ELF-1 (cell line): Measurements from ENCODE around the gene PTPRN2.

Source experiments
- DNase-seq: peaks from one replicate; pipeline ENCODE4 v3.0.0-alpha.2; 2016; ENCODE audit warnings: low read depth, low spot score

The PTPRN2 gene

DNA sequence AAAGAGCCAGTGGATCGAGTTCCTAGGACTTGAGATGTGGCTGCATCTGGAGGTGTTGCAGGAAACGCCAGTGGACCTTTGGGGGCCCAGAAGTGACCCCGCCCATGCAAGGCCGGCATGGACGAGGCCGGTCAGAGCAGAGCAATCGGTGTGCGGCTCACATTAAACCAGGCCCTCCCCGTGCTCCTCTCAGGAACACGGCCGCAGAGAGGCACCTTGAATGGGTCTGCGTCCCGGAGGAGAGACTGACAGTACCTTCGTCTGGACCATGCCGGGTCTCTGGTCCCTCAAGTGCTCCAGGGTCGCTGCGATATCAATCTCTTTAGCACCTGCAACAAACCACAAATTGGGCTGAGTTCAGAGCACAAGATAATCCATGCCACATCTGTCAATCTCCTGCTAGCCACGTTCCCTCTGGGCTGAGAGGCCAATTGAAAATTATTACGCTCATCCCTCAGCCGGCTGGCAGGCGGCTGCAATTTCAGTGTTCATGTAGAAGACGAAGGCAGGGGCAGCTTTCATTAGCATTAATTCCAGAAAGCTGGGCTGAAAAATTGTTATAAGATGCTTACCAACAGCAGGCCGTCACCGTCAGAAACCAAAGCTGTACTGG, 1038.8 kb downstream of the PTPRN2 start:
- DNase-seq = no peak

DNA sequence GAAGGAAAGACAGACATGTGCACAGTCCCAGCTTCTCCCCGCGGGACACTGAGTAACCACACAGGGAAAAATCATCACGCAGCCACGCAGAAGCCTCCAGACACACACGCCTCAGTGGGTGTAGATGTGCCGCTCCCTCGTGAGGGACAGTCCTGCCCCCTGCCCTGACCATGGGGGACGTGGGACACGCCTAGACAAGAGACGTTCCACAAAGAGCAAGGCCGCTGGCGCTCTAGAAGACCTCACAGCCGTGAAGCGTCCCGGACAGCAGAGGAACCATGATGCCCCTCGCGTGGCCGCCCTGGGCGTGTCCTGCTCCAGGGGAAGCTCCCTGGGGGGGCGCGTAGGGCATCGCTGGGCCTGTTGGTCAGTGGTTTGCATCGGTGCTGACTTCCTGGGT, 1040.0 kb downstream of the PTPRN2 start:
- DNase-seq = no peak

DNA sequence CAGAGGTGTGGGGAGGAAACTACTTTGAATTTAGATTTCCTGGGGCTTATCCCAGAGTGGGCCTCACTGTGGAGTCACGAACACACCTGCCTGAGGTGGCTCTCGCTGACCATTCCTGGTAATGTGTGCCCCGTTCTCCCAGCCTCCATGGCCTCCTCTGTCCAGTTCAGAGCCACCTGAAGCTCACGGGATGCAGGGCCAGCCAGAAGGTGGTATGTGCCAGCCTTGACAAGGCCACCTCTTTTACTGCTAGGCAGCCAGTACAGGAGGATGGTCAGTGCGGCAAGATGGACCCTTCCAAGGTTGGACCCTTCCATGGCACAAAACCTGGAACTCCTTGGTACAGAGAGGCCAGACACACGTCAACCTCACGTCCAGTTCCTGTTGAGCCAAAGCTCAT, 1040.5 kb downstream of the PTPRN2 start:
- DNase-seq = no peak

DNA sequence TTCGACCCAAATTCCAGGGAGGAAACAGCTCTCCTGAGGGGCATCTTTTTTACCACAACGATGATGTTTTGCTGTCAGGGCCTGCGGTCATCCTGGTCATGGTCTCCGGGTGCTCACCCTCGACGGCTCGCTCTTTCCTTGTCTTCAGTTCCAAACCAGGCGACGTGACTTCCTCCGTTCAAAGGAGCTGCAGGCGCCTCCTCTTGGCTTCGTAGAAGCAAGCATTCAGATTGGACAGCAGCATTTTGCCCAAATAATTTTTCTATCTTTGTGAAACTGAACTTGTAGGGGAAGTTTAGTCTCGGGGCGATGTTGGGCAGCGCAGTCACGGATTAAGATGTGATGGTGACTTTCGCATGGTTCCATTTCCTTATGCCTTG, 1042.0 kb downstream of the PTPRN2 start:
- no peak for DNase-seq

DNA sequence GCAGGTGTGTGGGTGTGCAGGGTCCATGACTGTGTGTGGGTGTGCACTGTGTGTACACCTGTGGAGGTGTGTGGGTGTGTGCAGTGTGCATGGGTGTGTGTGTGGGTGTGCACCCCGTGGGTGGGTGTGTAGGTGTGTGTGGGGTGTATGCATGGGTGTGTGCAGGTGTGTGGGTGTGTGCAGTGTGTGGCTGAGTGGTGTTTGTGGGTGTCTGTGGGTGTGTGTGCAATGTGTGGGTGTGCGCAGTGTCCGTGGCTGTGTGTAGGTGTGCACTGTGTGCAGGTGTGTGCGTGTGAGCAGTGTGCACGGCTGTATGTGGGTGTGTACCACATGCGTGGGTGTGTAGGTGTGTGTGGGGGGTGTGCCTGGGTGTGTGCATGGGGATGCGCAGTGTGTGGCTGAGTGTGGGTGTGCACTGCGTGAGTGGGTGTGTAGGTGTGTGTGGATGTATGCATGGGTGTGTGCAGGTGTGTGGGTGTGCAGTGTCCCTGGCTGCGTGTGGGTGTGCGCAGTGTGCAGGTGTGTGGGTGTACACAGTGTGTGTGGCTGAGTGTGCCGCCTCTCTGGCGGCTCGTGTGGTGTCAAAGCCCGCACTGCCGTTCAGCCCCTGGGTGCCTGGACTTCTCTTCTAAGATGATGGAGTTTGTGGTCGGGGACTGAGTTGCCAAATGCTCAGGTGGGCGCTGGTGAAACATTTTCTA, 1042.5 kb downstream of the PTPRN2 start:
- no peak for DNase-seq

DNA sequence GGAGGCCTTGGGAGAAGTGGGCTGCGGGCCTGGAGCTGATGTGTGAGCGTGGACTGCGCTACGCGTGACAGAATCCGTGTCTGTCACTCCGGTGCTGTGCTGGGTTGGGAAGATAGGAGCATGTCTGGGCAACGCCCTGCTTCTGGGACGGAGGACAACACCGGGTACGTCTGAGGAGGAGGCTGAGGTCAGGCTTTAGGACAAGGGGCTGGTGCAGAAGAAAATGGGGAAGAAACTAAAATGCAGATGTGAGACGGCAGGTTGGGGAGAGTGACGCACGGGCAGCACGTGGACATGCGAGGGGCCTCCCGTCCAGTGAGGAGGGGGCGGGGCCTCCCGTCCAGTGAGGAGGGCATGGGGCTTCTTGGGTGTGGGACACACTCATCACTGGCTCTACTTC, 1043.4 kb downstream of the PTPRN2 start:
- no peak for DNase-seq

DNA sequence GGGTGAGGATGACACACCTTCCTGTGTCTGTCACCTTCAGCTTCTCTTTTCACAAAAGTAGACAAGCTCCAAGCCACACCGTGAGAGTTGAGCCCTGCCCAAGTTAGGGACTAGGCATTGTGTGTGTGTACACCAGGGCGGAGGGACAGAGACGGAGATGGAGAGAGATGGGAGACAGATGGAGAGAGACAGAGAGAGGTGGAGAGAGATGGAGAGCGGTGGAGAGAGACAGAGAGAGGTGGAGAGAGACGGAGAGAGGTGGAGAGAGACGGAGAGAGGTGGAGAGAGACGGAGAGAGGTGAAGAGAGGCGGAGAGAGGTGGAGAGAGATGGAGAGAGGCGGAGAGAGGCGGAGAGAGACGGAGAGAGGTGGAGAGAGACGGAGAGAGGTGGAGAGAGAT, 1043.8 kb downstream of the PTPRN2 start:
- no peak for DNase-seq

DNA sequence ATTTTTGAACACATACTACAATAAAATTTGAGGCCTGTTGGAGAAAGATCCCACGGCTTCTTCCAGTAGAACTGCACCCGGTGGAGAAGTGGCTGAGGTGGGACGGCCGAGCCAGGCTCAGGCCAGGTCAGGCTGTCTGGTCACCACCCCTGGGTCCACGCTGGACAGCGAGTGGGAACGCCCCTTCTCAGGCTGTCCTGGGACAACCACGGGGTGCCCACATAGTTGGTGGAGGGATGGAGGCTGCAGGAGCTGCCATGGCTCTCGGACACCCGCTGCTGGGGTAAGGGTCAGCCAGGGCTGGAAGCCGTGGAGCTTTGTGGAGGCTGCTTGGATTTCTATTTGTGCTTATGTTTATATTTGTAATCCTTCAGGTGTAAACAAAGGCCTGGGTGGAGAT, 1044.3 kb downstream of the PTPRN2 start:
- DNase-seq = no peak

DNA sequence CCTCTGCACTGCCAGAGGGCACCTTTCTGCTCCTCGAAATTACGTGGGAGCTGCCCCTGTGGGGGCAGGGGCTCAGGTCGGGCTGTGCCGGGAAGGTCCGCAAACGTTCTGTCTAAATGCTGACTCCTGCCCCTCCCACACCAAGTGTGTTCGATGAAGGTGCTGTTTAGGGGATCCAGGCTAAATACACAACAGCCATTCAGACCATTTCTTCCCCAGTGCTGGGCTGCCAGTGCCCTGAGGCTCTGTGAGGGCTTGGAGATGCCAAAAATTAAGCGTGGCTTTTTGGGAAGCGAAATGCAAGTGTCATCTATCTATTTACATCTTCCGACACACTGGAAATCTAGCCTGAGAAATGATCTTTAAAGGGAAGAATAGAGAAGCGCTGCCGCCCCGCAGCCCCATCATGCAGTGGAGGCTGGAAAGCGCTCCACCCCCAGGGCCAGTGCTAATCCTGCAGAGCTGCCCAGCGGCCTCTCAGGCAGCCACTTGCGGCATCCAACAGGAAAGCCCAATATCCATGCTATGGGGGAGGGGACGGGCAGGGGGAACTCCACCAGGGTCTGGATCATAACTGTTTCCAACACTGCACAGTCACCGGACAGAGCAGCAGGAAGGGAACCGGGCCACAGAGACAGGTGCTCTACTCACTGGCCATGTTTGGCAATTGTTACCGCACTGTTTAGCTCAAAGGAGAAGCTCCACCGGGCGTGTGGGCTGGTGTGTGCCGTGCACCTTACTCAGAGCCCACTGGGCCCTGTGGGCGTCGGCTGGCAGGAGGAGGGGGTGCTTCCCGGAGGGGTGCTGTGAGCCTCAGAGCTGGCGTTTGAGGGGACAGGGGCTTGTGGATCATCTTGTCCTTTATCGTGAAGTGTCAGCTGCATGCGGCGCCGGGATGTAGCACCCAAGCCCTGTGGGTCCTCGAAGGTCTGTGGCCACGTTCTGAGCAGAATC, 1045.3 kb downstream of the PTPRN2 start:
- DNase-seq = no peak

DNA sequence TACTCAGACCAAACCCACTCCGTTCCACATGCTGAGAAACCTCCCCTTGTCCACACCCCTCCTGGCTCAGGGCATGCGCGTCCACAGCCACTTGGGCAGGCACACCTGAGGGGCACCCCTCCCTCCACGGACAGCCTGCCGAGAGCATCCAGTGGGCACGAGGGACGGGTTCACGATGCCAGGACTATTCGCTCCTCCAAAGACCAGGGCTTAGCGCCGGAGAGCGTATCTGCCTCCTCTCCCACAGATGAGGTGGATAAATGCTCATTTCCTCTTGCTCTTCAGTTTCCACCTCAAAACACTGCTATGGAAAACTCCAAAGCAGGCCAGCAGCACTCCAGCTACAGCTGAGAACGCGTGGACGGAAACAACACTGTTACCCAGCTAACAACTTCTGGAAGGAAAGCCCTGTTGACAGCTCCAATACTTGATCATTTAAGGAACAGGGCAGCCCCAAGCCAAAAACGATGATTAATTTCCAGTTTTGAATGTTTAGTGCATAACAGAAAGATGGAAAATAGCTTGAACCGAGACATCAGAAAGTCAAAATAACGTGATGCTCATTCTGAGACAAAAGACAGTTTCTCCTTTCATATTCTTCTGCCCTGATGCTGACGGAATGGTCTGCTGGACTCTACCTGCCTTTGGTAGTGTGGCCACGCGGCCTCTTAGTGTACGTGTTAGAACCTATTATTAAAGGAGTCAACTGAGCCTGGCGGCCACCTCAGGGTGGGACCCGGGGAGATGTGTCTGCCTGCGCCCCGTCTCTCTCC, 1046.1 kb downstream of the PTPRN2 start:
- no peak for DNase-seq

DNA sequence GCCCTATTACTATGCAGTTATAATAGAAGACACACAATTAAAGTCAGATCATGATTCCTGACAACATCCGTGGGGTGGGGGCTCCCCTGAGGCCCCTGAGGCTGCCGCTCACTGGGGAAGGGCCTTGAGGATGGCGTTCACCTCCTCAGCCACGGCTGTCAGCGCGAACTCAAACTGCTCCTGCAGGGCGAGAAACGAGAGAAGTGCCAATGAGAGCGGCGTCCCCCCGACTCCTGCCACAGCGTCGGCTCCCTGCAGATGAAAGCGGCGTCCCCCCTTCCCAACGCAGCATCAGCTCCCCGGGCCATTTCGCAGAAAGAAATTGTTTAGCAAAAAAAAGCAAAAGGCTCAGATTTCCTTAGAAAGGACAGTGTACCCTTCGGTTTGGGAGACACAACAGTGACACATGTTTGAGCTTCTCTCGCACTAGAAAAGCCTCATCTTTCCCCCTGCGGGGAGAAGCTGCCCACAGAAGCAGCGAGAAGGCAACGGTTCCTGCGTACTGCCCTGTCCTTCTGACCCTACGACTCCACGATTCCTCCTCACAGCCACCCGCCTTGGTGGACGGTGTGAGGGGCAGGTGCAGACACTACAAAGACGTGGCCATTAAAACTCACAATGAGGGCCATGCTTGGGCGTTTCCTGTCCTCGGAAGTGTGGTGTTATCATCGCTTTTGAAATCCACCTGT, 1046.9 kb downstream of the PTPRN2 start:
- DNase-seq = no peak

DNA sequence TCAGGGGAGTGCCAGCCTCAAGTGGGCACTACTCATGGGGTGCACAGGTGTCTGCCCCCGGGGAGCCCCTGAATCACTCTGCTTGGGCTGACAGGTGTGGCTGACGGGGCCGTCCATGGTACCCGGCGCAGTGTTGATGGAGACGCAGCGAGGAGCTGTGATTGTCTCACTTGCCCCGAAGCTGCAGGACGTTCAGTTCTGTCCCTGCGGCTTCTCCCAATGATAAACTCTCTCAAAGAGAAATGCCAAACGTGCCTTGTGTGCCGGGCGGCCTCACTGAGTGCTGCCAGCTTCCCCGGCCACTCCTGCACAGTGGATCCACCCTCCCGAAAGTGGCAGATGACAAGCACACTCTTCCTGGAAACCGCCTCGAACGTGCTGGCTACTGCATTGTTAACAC, 1047.6 kb downstream of the PTPRN2 start:
- DNase-seq = no peak

DNA sequence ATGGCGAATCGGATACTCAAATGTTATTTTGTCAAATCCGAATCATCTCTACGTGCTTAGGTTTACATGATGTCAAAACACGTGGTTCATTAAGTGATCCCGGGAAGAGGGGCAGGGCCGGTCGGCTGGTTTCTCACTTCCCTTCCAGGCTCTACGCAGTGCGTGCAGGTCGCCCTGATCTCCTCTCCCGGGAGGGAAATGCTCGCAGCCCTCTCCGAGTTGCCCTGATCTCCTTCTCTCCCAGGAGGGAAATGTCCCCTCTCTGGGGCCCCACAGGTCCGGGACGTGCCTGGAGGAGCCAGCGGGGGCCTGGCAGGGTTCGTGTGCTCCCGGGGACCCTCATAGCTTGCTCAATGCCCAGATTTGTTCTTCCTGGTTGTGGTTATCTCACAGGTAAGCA, 1048.1 kb downstream of the PTPRN2 start:
- DNase-seq = no peak

DNA sequence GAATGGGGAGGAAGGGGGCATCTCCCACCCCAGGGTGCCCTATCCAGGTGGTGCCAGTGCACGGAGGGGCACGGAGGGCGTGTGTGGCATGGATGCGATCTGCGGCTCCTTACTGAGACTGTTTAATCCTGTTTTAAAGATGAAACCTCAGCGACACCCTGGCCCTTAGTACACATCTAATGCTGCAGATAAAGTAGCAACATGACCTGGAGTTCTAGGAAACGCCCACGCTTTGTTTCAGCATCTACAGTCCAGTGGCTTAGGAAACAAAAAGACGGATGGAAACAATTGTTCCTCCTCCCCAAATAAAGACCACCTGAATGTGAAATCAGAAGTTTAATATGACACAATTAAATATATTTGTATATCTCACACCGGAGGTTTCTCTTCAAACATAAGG, 1048.9 kb downstream of the PTPRN2 start:
- no peak for DNase-seq

DNA sequence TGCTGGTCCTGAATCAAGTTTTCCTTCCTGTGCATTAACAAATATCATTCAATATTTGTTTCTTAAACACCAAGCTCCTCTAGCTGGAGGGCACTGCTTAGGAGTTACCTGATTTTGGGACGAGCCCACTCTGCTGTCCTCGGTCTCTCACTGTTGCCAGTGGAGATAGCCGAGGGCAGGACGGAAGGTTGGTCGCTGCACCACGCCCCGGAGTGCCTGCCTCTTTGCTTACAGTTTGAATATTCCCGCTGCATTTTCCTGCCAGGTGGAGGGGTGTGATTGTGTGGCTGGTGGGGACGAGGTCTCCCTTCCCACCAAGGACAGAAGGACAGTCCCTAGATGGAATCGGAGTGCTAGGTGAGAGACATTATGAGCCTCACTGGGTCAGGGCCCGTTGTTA, 1049.3 kb downstream of the PTPRN2 start:
- DNase-seq = no peak

DNA sequence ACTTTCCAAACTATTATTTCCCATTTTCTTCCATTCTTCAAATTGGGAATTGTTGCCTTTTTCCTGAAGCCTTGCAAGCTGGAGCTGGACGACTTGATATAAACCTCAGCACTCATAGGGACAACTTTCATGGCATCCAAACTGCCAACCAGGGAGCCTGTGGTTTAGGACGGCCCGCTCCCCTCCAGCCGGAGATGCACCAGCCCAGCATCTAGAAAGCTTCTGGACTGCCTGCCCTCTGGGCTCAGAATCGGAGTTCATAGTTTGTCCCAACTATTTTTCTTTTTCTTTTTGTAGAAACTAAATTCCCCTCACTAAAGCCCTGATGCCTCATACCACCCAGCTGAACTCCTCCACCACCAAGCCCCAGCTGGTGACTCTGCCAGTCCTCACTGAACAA, 1050.6 kb downstream of the PTPRN2 start:
- no peak for DNase-seq

DNA sequence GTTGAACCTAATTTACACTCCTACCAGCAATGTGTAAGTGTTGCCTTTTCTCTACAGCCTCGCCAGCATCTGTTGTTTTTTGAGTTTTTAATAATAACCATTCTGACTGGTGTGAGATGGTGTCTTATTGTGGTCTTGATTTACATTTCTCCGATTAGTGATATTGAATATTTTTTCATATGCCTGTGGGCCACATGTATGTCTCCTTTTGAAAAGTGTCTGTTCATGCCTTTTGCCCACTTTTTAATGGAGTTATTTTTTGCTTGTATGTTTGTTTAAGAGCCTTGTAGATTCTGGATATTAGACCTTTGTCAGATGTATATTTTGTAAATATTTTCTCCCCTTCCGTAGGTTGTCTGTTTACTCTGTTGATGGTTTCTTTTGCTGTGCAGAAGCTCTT, 1055.6 kb downstream of the PTPRN2 start:
- DNase-seq = no peak

DNA sequence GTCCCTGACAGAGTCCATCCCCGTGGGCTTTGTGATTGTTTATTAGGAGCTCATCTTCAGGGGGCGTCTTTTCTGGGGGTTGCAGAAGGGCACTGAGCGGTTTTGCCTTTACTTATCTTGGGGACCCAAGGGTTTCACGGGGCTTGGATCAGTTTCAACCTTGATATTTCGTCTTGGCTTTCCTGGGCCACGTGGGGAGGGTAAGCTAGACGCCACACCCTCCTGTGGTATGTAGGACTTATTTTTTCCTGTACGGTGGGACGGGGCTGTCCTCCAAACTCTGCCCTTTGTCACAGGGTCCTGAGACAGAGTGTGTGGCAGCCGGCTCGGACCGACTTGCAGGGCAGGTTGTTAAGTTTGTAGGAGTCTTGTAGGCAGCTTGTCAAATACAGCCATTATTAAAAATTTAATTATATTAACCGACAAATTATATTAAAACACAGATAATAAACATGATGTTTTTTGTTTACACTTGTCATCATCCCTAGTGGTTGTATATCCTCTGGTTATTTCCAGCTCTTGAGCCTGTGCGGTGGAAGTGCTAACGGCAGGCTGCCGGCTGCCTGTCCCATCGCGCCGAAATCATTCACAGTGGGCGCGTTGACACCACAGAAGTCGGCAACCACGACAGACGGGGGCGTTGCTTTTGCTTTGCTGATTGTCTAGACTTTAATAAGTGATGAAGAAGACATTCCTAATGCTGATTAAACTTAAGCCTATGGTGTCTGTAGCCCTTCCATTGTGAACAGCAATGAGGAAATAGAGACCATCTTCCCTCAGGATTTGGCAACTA, 1057.7 kb downstream of the PTPRN2 start:
- no peak for DNase-seq

DNA sequence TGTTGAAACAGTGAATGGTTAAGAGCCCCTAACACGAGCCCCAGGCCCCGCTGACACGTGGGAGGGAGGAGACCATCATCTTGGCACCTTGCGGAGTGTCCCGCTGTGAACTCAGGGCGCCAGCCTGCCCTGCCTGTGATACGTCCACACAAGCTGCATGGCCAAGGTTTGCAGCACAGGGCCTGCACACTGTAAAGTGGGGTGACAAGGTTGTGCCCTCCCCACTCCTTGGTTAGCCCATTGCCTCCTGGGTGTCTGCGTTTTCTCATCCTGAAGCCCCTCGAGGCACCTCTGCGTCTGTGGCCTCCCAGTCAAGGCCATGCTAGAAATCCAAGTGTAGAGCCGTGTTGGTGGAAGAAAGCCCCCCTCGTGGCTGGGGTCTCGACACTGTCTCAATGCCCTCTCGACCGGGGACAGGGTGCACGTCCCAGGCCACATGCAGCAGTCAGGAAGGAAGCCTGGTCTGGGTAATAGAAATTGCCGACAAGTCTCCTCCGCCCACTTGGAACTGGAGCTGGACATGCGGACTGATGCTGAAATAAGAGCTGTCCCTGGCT, 1058.8 kb downstream of the PTPRN2 start:
- no peak for DNase-seq

DNA sequence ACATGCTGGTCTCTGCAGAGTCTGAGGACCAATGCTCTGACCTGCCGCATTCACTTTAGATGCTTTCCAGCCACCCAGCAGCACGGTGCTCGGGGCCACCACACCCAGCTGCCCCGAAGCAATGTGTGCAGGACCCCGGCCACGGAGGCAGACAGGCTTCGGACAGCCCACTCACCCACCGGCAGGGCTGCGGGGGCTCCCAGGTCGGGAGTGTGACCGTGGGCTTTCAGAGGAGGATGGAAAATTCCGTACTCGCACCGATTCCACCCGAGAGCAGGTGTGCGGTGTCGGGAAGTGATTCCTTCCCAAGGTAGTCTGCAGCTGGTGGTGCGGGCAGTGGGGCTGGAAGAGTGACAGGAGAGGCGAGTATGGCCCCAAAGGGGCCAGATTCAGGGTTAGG, 1059.9 kb downstream of the PTPRN2 start:
- no peak for DNase-seq
